Activated effector memory CD4-positive, alpha-beta T cell treated with Interleukin-2 at 50 U/mL for 16 hours (primary cell): ENCODE data around the gene TBC1D9B.
A peak's percentile ranks its signal among the peaks of the same experiment; 100 is the strongest.

ENCODE experiments used
- DNase-seq: peaks from one replicate; pipeline ENCODE4 v3.0.0-alpha.2; 2020

The TBC1D9B gene

GRCh38 chr5:179868541-179868940, 39.2 kb downstream of the TBC1D9B start:
- DNase-seq, result no peak

- no peak for DNase-seq
Measured at GRCh38 chr5:179867476-179867875, 40.2 kb downstream of the TBC1D9B start.

GRCh38 chr5:179867079-179867465, 40.6 kb downstream of the TBC1D9B start:
- no peak for DNase-seq

GRCh38 chr5:179866241-179867078, 41.2 kb downstream of the TBC1D9B start:
- DNase-seq, result no peak

GRCh38 chr5:179865491-179866240, 42.0 kb downstream of the TBC1D9B start:
- no peak for DNase-seq

GRCh38 chr5:179864686-179865085, 43.0 kb downstream of the TBC1D9B start:
- DNase-seq, result no peak

GRCh38 chr5:179863449-179864085, 44.1 kb downstream of the TBC1D9B start:
- no peak for DNase-seq

GRCh38 chr5:179862891-179863290, 44.8 kb downstream of the TBC1D9B start:
- no peak for DNase-seq

- no peak for DNase-seq
Measured at GRCh38 chr5:179862296-179862695, 45.4 kb downstream of the TBC1D9B start.

- no peak for DNase-seq
Measured at GRCh38 chr5:179860301-179860700, 47.4 kb downstream of the TBC1D9B start.

- DNase-seq, result peak; percentile 85
Measured at GRCh38 chr5:179858586-179859427, 48.9 kb downstream of the TBC1D9B start, which contains the start of gene MRNIP. TSS of gene MRNIP (minus strand) at chr5:179858817. CDS start at chr5:179858796, 21 bp downstream.

- DNase-seq, result peak; percentile 44
Measured at GRCh38 chr5:179858241-179858585, 49.5 kb downstream of the TBC1D9B start.

- no peak for DNase-seq
Measured at GRCh38 chr5:179854356-179854755, 53.3 kb downstream of the TBC1D9B start.

- no peak for DNase-seq
Measured at GRCh38 chr5:179852993-179853547, 54.6 kb downstream of the TBC1D9B start.

GRCh38 chr5:179841621-179842020, 66.1 kb downstream of the TBC1D9B start:
- DNase-seq, result no peak

- no peak for DNase-seq
Measured at GRCh38 chr5:179840766-179841165, 66.9 kb downstream of the TBC1D9B start.

- DNase-seq, result no peak
Measured at GRCh38 chr5:179840321-179840720, 67.4 kb downstream of the TBC1D9B start.

GRCh38 chr5:179839328-179840256, 68.1 kb downstream of the TBC1D9B start:
- DNase-seq, result no peak

GRCh38 chr5:179837076-179838011, 70.4 kb downstream of the TBC1D9B start:
- no peak for DNase-seq
